NCI-H2107 treated with DMSO at 0.1 percent for 48 hours (cell line): ENCODE results near the gene TBX6.

ENCODE experiments used
- DNase-seq: peaks from one replicate; lab custom pipeline; 2025; ENCODE audit not compliant: unreplicated experiment; lab: John Stamatoyannopoulos, UW

TBX6 gene

DNA sequence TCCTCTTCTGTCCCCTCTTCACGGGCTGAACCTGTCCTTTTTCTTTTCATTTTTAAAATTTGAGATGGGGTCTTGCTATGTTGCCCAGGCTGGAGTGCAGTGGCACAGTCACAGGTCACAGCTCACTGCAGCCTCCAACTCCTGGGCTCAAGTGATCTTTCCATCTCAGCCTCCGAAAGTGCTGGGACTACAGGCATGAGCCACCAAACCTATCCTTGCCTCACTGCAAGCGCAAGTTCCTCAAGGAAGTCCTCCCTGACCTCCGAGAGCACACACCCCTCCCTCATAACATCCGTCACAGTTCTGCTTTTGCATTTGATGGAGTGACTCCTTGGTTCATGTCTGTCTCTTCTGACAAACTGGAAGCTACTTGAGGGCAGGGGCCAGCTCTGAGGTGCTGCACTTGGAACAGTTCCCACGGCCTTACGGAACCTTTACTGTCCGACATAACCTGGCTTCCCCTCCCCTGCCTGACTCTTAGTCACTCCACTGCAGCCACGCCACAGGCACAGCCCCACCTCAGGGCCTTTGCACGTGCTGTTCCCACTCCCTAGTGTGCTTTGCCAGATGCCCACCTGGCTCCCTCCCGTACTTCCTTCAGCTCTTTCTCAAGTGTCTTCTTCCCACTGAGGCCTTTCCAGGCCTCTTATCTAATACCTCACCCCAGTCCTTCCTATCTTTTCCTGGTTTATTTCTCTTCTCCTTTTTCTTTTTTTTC is 4.4 kb downstream of the TBX6 start:
- DNase-seq = no peak

DNA sequence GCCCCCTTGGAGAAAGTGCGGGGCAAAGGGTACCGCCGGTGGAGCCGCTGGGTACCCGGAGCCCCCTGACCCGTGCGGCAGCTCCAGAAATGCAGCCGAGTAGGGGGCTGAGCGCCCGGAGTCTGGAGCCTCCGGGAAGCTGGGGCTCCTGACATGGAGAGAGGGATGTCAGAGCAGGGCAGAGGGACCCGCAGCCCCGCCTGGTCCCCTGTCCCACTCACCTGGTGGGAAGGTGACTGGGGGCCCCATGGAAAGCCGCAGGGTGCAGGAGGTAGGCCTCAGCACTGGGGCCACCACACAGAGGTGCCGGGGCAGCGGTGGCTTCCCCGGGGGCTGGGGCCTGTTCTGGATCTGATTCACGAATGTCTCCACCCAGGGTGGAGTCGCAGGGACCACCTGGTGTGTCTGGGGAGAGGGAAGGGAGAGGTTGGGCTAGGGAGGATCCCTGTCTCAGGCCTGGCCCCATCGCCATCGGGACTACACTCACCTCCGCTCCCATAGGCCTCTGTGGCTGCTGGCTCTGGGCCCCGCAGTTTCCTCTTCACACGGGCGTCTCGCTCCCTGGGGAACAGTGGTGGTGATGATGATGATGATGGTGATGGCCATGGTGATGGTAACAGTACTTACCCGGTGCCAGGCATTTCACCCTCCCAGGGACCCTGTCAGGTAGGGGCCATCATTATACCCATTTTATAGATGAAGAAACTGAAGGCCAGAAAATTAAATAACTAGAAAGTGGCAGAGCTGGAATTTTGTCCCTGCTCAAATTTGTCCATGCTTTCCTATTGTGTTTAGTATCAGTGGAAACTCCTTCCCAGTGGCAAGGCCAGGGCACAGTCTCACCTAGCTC is 5.2 kb downstream of the TBX6 start:
- no peak for DNase-seq

DNA sequence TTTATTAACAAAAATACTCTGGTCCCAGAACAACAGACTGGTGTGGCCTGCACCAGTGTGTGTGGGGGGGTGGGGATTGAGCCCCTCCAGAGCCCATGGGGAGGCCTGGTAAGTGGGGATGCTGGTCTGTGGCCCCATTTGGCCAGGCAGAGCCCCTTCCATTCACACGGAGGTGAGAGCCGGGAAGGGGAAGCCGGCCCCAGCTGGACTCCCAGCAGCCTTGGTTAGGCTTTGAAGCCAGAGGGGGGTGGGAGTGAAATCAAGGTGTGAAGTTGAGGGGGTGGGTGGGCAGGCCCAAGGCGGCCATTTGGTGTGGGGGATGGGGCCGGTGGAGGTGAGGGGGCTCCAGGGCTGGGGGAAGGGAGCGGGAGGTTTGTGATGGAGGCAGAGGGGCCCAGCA is 5.9 kb downstream of the TBX6 start:
- DNase-seq = no peak

DNA sequence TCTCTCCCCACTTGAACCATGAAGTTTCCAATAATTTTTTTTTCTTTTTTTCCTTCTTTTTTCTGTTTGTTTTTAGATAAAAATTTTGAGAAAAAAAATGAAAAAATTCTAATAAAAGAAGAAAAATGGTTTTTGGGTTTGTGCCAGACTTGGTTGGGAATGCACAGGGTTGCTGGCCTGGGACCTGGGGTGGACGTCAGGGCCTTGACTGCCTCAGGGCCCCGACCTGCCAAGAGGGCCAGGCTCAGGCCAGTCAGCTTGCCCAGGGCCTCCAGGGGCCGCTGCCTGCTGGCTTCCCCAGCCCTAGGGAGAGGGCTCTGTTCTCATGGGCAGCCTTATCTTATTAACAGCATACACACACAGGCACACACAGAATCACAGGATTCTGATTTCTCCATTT is 6.5 kb downstream of the TBX6 start:
- no peak for DNase-seq

DNA sequence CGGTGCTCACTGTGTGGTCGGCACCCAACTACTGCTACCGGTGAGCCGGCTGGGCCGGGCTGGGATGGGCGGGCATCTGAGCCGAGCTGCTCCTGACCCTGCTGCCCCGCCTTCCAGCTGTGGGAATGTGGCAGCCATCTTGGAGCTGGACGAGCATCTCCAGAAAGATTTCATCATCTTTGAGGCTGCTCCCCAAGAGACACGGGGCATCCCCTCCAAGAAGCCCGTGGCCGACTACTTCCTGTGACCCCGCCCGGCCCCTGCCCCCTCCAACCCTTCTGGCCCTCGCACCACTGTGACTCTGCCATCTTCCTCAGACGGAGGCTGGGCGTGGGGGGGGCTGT is 6.9 kb downstream of the TBX6 start:
- no peak for DNase-seq

DNA sequence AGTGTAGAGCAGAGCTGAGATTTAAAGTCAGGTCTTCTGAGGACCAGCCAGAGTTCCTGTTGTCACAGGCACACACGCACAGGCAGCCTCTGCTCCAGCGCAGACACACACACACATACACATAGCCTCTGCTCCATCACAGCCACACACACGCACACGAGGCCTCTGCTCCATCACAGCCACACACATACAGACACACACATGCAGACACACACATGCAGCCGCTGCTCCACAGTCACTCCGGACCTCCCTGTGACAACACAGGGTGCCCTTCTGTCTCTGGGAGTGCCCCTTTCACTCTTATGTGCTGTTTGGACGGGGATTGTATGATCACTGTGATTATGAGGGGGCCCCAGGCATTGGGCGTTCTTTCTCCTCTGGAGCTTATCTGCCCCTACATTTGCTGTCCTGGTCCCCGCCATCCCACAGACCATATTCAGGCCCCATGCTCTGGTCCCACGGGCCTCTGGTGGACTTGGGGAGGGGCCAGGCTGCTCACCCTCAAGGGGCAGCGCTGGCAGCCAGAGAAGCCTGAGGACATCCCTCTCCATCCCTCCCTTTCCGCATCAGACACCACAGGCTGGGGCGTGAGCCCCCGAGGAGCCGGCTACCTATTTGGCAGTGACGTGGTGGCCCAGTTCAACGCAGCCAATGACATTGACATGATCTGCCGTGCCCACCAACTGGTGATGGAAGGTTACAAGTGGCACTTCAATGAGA is 7.5 kb downstream of the TBX6 start:
- no peak for DNase-seq

DNA sequence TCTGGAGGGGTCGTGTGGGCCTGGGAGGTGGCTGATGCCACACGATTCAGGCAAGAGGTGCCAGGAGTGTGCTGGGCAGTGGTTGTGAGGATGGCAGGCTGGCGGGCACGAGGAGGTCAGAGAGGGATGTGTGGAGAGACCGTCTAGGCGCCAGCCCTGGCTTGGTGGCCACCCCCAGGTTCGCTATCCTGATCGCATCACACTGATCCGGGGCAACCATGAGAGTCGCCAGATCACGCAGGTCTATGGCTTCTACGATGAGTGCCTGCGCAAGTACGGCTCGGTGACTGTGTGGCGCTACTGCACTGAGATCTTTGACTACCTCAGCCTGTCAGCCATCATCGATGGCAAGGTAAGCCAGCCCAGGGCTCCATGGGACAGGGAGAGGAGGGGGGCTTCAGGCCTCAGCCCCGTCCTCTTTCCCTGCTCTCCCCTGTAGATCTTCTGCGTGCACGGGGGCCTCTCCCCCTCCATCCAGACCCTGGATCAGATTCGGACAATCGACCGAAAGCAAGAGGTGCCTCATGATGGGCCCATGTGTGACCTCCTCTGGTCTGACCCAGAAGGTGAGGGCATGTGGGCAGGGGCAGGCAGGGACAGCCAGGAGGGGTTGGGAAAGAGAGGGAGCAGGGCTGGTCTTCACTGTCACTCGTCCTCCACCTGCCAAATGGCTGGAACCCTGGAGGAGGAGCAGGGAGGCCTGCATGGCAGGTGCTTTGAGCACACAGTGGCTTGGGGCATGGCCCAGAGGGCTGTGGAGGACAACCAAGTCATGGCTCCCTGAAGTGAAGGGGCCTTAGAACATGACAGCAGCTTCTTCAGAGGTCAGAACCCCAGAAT is 8.3 kb downstream of the TBX6 start:
- no peak for DNase-seq

DNA sequence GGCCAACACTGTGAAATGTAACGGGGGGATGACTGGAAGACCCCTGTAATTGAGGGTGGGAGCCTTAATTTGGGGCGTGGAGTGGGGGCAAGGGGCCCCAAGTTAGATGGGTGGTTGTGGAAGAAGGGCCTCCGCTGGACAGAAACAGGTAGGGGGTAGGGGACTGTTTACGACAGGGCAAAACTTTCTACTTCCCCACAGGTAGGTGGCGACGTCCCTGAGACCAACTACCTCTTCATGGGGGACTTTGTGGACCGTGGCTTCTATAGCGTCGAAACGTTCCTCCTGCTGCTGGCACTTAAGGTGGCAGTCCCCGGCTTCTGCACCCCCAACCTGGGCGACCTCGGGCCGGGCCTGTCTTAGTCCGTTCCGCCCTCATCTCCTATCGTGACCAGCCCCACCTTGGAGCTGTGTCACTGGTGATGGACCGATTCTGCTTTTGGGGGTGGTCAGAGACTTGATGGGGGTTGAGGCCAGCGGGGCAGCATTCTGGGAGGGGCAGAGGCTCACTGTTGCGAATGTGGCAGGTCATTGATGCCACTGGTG is 9.1 kb downstream of the TBX6 start:
- DNase-seq = no peak

DNA sequence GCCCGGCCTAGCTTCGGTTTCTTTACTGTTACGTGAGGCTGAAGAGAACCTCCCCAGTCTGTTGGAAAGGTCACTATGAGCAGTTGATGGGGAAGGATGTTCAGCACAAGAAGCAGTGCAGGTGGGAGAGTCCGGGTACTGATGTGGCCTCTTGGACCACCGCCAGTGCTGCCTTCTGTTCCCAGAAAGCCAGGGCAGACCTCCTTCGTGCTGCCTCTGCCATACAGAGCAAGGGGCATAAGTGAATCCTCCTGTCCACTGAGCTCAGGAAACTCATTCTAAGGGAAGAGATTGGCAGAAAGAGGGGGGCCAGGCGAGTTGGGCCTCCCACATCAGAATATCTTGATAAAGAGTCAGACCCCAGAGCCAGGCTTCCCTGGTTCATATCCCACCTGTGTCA is 12.2 kb downstream of the TBX6 start:
- no peak for DNase-seq

DNA sequence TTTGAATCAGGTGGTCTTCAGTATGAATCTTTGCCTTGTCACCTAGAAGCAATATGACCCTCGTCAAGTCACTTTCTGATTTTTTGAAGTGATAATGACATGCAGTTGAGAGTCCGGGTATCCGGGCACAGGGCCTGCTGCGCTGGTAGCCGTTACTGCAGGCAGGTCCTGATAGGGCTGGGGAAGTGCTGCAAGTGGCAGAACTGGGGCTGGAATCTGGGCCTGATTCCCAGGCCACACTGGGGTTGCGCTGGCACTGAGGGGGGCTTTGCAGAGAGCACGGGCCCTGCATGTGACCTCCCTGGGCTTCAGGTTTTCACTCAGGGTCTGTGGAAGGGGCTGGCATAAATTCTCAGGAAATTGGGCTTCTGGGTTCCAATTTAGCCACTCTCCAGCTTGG is 13.0 kb downstream of the TBX6 start:
- no peak for DNase-seq

DNA sequence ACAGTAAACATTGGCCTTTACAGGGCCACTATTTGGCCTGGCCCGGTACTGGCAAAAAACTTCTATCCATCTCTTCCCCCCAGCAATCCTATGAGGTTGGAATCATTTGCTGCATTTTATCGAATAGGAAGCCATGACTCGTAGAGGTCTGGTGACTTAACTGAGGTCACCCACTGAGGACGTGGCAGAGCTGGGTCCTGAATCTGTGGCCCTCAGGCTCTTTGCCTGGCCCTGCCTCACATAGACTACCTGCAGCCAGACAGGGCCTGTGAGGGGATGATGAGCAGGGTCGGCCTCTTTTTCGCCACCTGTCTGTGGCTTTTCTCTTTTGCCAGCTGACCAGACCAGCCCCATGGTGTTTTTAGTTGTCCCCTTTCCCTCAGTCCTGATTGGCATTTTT is 14.1 kb downstream of the TBX6 start:
- no peak for DNase-seq

DNA sequence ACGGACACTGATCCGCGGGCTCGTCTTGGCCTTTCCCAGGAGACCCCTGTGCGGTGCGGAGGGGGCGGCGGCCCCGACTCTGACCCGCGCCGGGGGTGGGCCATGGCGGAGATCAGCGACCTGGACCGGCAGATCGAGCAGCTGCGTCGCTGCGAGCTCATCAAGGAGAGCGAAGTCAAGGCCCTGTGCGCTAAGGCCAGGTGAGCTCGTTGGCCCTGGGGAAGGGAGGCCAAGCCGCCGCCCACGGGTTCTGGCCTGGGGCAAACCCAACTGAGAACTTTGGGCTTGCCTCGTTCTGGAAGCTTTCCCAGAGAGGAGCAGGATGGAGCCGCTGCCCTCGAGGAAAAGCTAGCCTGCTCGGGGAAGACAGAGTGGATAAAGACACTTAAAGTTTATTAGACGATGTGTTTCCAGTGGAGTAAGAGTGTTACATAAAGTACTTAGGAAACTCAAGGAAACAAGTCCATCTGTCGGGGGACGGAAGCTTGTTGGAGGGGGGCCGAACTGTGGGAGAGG is 15.4 kb downstream of the TBX6 start:
- no peak for DNase-seq

DNA sequence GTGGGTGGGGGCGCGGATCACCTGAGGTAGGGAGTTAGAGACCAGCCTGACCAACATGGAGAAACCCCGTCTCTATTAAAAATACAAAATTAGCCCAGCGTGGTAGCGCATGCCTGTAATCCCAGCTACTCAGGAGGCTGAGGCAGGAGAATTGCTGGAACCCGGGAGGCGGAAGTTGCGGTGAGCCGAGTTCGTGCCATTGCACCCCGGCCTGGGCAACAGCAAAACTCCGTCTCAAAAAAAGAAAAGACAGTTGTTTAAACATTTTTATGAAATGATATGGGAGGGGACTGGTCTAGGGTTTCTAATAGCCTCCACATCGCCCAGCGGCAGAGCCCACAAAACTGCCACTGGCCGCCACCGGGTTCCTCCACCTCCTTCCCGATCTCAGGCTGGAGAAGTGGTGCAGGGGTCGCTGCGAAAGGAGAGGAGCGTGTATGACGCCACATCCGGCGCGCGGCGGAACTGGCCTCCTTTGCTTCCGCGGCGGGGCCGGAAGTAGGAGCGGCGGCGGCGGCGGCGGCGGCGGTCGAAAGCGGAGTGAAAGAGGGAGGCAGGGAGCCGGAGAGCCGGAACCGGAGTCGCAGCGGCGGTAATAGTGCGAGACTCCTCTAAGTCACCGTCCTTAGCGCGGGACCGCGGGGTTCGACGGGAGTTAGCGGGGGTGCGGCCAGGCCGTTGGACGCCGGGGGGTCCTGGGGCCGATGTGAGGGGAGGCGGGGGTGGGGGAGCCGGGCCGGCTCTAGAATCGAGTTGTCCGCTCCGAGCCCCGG is 16.0 kb downstream of the TBX6 start, which contains the start of gene PPP4C:
PPP4C (plus strand) TSS at position 492 of the 773 bp plus-strand sequence. CDS start 384 bp downstream, outside the sequence.
- DNase-seq = peak; percentile 72

DNA sequence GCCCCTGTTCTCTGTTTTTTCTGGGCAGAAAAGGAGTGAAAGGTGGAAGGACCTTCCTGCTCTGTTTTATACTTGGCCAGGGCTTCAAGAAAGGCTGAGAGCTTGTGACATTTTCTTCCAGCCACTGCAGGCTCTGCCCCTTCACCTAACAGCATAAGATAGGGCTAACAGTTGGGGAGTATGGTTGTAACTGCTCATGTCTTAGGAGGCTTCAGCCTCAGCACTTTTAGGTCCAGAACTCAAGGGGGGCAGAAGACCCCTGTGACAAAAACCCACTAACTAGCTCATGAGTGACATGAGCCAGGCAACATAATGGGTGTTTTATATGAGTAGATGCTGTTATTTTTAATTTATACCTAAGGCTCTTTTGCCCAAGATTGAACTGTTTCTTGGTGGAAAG is 21.2 kb downstream of the TBX6 start:
- no peak for DNase-seq

DNA sequence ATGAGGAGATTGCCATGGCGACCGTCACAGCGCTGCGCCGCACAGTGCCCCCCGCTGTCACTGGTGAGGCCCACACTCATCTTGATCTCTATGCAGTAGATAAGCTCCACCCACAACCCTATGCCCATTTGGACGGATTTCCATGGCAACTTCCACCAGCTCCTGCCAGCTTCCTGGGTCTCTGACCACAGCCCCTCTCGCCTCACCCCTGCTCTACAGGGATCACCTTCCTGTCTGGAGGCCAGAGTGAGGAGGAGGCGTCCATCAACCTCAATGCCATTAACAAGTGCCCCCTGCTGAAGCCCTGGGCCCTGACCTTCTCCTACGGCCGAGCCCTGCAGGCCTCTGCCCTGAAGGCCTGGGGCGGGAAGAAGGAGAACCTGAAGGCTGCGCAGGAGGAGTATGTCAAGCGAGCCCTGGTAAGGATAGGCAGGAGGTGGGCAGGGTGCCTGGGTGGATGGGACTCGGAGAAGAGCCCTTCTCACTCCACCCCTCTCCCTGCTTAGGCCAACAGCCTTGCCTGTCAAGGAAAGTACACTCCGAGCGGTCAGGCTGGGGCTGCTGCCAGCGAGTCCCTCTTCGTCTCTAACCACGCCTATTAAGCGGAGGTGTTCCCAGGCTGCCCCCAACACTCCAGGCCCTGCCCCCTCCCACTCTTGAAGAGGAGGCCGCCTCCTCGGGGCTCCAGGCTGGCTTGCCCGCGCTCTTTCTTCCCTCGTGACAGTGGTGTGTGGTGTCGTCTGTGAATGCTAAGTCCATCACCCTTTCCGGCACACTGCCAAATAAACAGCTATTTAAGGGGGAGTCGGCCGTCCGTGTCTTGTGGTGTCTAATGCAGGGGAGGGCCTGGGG is 21.9 kb downstream of the TBX6 start:
- DNase-seq = no peak

DNA sequence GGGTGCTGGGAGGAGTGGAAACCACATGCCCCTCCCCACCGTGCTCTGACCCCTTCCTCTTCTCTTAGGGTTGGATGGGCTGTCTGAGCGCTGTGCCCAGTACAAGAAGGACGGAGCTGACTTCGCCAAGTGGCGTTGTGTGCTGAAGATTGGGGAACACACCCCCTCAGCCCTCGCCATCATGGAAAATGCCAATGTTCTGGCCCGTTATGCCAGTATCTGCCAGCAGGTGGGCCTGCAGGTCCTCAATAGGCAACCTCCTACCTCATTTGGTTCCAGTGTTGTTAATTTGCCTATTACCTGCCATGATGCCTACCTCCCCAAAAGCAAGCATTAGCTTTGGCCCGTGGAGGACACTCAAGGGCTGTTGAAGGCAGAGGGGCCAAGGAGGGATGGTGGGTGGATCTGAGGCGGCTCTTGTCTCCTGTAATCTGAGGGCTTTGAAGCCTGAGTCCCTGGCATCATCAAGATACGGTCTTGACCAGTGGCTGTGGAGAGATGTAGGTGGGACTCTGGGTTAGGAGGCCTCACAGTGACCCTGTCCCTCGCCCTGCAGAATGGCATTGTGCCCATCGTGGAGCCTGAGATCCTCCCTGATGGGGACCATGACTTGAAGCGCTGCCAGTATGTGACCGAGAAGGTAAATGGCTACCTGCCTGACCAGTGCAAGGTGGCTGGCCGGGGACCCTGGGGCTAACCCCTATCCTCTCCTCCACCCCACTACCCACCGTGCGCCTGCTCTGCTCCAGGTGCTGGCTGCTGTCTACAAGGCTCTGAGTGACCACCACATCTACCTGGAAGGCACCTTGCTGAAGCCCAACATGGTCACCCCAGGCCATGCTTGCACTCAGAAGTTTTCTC is 22.7 kb downstream of the TBX6 start:
- DNase-seq = no peak

DNA sequence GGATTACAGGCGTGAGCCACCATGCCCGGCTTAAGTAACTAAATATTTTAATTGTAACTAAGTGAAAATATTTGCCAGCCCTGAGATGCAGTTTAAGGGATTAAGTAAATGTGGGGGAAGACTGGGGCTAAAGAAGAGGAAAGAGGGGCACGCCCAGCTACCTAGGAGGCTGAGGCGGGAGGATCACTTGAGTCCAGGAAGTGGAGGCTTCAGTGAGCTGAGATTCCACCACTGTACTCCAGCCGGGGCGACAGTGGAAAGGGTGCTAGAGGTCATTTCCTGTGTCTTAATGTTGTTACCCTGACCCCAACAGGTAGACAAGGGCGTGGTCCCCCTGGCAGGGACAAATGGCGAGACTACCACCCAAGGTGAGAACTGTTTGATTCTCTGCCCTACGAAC is 23.4 kb downstream of the TBX6 start:
- DNase-seq = no peak

DNA sequence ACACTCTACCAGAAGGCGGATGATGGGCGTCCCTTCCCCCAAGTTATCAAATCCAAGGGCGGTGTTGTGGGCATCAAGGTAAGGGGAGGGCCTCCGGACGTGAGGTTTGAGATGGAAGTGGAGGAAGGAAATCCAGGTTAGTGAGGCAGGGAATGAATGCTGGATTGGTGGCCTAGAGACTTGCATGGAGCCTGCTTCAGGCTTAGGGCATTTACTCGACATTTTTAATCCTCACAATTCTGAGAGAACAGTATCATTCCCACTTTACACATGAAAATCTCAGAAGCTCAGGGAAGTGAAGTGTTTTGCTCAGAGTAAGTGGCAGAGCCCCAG is 24.2 kb downstream of the TBX6 start:
- DNase-seq = no peak
